C4-2B (cell line): ENCODE measurements around the gene PCDHGA1.

Experiments used
- CTCF ChIP-seq: fragments of 450-650 bp; conservative IDR thresholded peaks from 2 replicates; pipeline ENCODE4 v1.5.1; 2017; ENCODE audit warnings: mild to moderate bottlenecking
- ZFX ChIP-seq: fragments of 450-650 bp; IDR thresholded peaks from 2 replicates; pipeline ENCODE4 v1.6.1; 2017

GRCh38 chr5:141441571-141442170 is 111.4 kb downstream of the PCDHGA1 start:
- no peak for TF ChIP-seq CTCF
- no peak for TF ChIP-seq ZFX
